ENCODE results near the gene CDKN3.

DNA sequence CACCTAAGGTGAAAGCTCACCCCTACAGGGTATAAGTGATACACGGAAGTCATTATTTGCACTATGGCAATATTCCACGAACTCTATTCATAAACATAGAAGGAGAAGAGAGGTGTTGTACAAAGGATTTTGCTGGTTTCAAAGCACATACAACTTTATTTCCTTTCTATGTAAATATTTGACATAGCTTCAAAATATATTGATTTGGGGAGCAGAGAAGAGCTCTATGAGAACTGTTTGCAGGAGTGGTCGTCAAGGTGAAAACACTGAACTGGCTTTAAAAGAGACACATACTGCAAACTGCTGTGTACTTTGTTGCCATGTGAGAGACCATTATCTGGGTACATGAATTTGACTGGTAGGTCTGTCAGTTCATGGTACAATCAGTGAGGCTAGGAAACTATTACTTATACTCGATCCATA, 27.7 kb downstream of the CDKN3 start:
- TF ChIP-seq POLR2AphosphoS5 (IDR thresholded peaks at IDR 0.05; ENCODE audit: low read depth, low read length), result no peak
- TF ChIP-seq TAF1 (IDR thresholded peaks at IDR 0.05; ENCODE audit: low read depth, low read length), result no peak
- TF ChIP-seq POLR2A (IDR thresholded peaks at IDR 0.05; ENCODE audit: low read depth, low read length), result no peak
- TF ChIP-seq PAX5 (IDR thresholded peaks at IDR 0.05; ENCODE audit: insufficient read depth, low read length, severe bottlenecking), result no peak
- no peak for TF ChIP-seq POU2F2 (IDR thresholded peaks at IDR 0.05; ENCODE audit: low read depth, low read length)
- TF ChIP-seq SPI1 (IDR thresholded peaks at IDR 0.05; ENCODE audit: low read depth, low read length), result no peak

Data from GM12891 (cell line).